ENCODE results near the gene ADGRV1. TPM values are rescaled to one million over a fixed set of nuclear protein-coding genes. Genes with fewer than 3 reads are reported as not detected.

The ADGRV1 gene
- total and polyA plus RNA-seq, 8 donors = 0.75 to 10.3 (median 4.0) TPM

DNA sequence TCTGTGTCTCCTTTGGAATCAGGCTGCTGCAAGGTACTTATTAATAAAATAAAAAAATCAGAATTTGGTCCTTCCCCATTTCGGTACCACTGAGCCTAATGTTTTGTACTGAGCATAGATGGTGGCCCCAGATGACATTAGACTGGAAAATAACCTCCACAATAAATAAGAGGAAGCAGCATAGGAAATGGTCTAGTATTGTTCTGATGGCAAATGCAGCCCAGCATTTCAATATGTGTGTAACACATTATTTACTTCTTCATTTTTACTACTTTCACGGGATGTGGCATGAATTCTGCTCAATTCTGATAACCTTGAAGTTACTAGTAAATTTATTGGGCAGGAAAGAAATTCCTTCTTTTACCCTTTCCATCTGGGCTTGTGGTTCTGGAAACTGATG, 295.6 kb downstream of the ADGRV1 start:
- intact Hi-C loops (cut with DNase I; ENCODE audit: low total_unique reads) = no loop called here
- 63 to 81% (median 74%) methylated on average over 2 of the region's 2 CpGs for WGBS, 5 donors
- Histone ChIP-seq H3K4me3 (no peak overlapping the region), H3K36me3 (no peaks in the 10 kb centered on the region), H3K9me3 (no peaks in the 10 kb centered on the region), H3K27ac (no peak overlapping the region), H3K27me3 (no peaks in the 10 kb centered on the region), H3K4me1 (no peaks in the 10 kb centered on the region)
- DNase-seq = no peak
- TF ChIP-seq, protein P1, sequence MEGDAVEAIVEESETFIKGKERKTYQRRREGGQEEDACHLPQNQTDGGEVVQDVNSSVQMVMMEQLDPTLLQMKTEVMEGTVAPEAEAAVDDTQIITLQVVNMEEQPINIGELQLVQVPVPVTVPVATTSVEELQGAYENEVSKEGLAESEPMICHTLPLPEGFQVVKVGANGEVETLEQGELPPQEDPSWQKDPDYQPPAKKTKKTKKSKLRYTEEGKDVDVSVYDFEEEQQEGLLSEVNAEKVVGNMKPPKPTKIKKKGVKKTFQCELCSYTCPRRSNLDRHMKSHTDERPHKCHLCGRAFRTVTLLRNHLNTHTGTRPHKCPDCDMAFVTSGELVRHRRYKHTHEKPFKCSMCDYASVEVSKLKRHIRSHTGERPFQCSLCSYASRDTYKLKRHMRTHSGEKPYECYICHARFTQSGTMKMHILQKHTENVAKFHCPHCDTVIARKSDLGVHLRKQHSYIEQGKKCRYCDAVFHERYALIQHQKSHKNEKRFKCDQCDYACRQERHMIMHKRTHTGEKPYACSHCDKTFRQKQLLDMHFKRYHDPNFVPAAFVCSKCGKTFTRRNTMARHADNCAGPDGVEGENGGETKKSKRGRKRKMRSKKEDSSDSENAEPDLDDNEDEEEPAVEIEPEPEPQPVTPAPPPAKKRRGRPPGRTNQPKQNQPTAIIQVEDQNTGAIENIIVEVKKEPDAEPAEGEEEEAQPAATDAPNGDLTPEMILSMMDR (IDR thresholded peaks at IDR 0.05) = no peak
- TF ChIP-seq POLR2A (IDR thresholded peaks at IDR 0.05) (no peak), EP300 (IDR thresholded peaks at IDR 0.05) (no peak), POLR2AphosphoS5 (IDR thresholded peaks at IDR 0.05) (no peak)

- intact Hi-C loops (cut with DNase I; ENCODE audit: low total_unique reads) = no loop called here
- WGBS, 5 donors = 83 to 88% (median 85%) methylated on average over 4 of the region's 4 CpGs
- Histone ChIP-seq H3K36me3 (no peaks in the 10 kb centered on the region), H3K27me3 (no peaks in the 10 kb centered on the region), H3K27ac (no peak overlapping the region), H3K4me1 (no peaks in the 10 kb centered on the region), H3K9me3 (no peaks in the 10 kb centered on the region), H3K4me3 (no peak overlapping the region)
- no peak for DNase-seq
- TF ChIP-seq, protein P1 (IDR thresholded peaks at IDR 0.05) = no peak
- TF ChIP-seq POLR2AphosphoS5 (IDR thresholded peaks at IDR 0.05) (no peak), EP300 (IDR thresholded peaks at IDR 0.05) (no peak), POLR2A (IDR thresholded peaks at IDR 0.05) (no peak)
These were observed 296.9 kb downstream of the ADGRV1 start for GRCh38 chr5:90855296-90856010.

GRCh38 chr5:90861843-90862586, 303.4 kb downstream of the ADGRV1 start:
- no peak overlapping the region for H3K4me3 ChIP-seq
- intact Hi-C loops (cut with DNase I; ENCODE audit: low total_unique reads) = no loop called here
- no peak for DNase-seq
- H3K27me3 ChIP-seq = no peaks in the 10 kb centered on the region
- H3K27ac ChIP-seq = no peak overlapping the region
- no peaks in the 10 kb centered on the region for H3K9me3 ChIP-seq
- TF ChIP-seq, protein P1 (IDR thresholded peaks at IDR 0.05) = no peak
- no peak for TF ChIP-seq EP300 (IDR thresholded peaks at IDR 0.05)
- no peak for TF ChIP-seq POLR2A (IDR thresholded peaks at IDR 0.05)
- TF ChIP-seq POLR2AphosphoS5 (IDR thresholded peaks at IDR 0.05) = no peak
- WGBS, 5 donors = 83 to 96% (median 89%) methylated on average over 3 of the region's 3 CpGs
- H3K36me3 ChIP-seq = no peaks in the 10 kb centered on the region
- H3K4me1 ChIP-seq = peaks cover 1 to 8% (median 5%) of the 10 kb centered on the region in 4 donors

DNA sequence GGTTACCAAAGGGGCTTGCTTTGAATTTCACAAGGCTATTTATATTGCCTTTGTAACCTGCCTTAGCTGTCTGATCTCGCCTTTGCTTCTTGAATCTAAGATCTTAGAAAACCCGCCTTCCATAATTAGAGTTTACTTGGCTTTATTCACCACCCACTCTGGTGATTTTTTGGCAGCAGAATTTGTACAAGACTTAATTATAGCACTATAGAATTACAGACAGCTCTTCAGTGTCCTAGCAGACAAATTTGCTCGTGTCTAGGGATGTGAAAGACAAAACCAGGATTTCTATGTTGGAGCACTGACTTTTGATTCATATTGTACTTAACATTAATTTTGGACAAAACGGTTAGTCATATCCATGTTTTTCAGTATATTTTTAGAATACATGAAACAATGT, 306.6 kb downstream of the ADGRV1 start:
- Histone ChIP-seq H3K27ac (no peak overlapping the region), H3K9me3 (no peaks in the 10 kb centered on the region), H3K36me3 (no peaks in the 10 kb centered on the region), H3K4me1 (peaks cover 6 to 18% (median 11%) of the 10 kb centered on the region in 4 donors), H3K27me3 (no peaks in the 10 kb centered on the region), H3K4me3 (no peak overlapping the region)
- WGBS, 5 donors = 73 to 82% (median 80%) methylated on average over 4 of the region's 4 CpGs
- TF ChIP-seq POLR2A (IDR thresholded peaks at IDR 0.05) = no peak
- no peak for TF ChIP-seq POLR2AphosphoS5 (IDR thresholded peaks at IDR 0.05)
- TF ChIP-seq, protein P1 (IDR thresholded peaks at IDR 0.05) = no peak
- intact Hi-C loops (cut with DNase I; ENCODE audit: low total_unique reads) = no loop called here
- DNase-seq = no peak

All from stomach (tissue), 9 donors.